ENCODE data around the gene USP14. TPM values are rescaled to one million over a fixed set of nuclear protein-coding genes. Genes with fewer than 3 reads are reported as not detected.

Gene USP14
- total and polyA plus RNA-seq, 4 donors = 22.8 to 41.2 (median 31.7) TPM

DNA sequence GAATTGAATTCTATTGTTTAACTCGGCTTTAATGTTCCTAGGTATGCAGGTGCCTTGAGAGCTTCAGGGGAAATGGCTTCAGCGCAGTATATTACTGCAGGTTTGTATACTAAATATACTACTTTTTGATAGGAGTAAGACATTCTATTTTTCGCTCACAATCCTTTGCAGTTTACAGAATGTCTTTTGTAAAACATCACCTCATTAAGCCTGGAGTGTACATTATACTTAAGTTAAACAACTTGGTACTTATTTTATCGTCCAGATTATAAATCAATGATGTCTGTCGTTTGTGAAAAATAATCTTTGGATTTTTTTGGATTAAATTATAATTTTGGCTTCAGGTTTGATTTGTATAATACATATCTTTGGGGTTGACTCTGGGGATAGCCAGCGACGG lies 34.4 kb downstream of the USP14 start:
- Histone ChIP-seq H3K4me1 (ENCODE audit: control insufficient read depth in 5 of 5, insufficient read depth in 5 of 5, low read length in 5 of 5) (peaks cover 0 to 9% (median 0%) of the 10 kb centered on the region in 5 donors), H3K27ac (ENCODE audit: low read depth in 1 of 2, low read length in 1 of 2) (no peak overlapping the region), H3K9ac (ENCODE audit: insufficient read depth in 1 of 2, low read length in 2 of 2) (no peak overlapping the region), H3K9me3 (ENCODE audit: control insufficient read depth in 4 of 4, insufficient read depth in 3 of 4, low read length in 3 of 4) (no peaks in the 10 kb centered on the region), H3K27me3 (ENCODE audit: control insufficient read depth in 3 of 3, insufficient read depth in 3 of 3, low read length in 2 of 3) (no peaks in the 10 kb centered on the region), H3K4me3 (no peak overlapping the region), H3K36me3 (ENCODE audit: control insufficient read depth in 4 of 4, insufficient read depth in 4 of 4, low read length in 4 of 4) (peaks cover 3 to 6% (median 3%) of the 10 kb centered on the region in 4 donors)
- DNase-seq (peak in 2 of 3 donors; percentile 69 to 77), ATAC-seq (ENCODE audit: insufficient read depth, low FRiP score) (no peak)
- TF ChIP-seq, protein P1, sequence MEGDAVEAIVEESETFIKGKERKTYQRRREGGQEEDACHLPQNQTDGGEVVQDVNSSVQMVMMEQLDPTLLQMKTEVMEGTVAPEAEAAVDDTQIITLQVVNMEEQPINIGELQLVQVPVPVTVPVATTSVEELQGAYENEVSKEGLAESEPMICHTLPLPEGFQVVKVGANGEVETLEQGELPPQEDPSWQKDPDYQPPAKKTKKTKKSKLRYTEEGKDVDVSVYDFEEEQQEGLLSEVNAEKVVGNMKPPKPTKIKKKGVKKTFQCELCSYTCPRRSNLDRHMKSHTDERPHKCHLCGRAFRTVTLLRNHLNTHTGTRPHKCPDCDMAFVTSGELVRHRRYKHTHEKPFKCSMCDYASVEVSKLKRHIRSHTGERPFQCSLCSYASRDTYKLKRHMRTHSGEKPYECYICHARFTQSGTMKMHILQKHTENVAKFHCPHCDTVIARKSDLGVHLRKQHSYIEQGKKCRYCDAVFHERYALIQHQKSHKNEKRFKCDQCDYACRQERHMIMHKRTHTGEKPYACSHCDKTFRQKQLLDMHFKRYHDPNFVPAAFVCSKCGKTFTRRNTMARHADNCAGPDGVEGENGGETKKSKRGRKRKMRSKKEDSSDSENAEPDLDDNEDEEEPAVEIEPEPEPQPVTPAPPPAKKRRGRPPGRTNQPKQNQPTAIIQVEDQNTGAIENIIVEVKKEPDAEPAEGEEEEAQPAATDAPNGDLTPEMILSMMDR (IDR thresholded peaks at IDR 0.05; ENCODE audit: control extremely low read depth, extremely low read depth) = no peak
- WGBS, 2 donors = 89 to 91% methylated on average over 7 of the region's 7 CpGs

DNA sequence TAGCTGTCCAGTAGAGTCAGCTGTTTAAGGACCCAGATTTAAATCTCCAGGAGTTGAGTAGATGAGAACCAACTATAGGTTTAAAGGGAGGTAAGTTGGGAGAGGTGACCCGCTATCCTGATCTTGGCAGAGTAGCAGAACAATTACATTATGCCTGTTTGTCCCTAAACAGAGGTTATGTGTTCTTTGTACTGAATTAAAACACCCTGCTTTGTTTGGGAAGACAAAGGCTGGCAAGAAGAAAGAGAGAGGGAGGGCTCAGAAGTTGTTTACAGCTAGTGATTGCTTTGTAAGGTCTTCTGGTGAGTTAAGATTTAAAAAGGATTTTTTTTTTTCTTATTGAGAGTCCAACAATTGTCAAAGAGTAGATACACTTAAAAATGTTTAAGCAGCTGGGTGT lies 37.3 kb downstream of the USP14 start:
- no peak for DNase-seq
- Histone ChIP-seq H3K36me3 (ENCODE audit: control insufficient read depth in 4 of 4, insufficient read depth in 4 of 4, low read length in 4 of 4) (peaks cover 10 to 18% (median 16%) of the 10 kb centered on the region in 4 donors), H3K9ac (ENCODE audit: insufficient read depth in 1 of 2, low read length in 2 of 2) (no peak overlapping the region), H3K27ac (ENCODE audit: low read depth in 1 of 2, low read length in 1 of 2) (no peak overlapping the region), H3K4me3 (no peak overlapping the region), H3K27me3 (ENCODE audit: control insufficient read depth in 3 of 3, insufficient read depth in 3 of 3, low read length in 2 of 3) (no peaks in the 10 kb centered on the region), H3K9me3 (ENCODE audit: control insufficient read depth in 4 of 4, insufficient read depth in 3 of 4, low read length in 3 of 4) (no peaks in the 10 kb centered on the region), H3K4me1 (ENCODE audit: control insufficient read depth in 5 of 5, insufficient read depth in 5 of 5, low read length in 5 of 5) (peaks cover 0 to 9% (median 0%) of the 10 kb centered on the region in 5 donors)
- ATAC-seq (ENCODE audit: insufficient read depth, low FRiP score) = no peak
- 96 to 100% methylated on average over 1 of the region's 1 CpG for WGBS, 2 donors
- TF ChIP-seq, protein P1 (IDR thresholded peaks at IDR 0.05; ENCODE audit: control extremely low read depth, extremely low read depth) = no peak

GRCh38 chr18:199214-199613 lies 40.9 kb downstream of the USP14 start:
- TF ChIP-seq, protein P1 (IDR thresholded peaks at IDR 0.05; ENCODE audit: control extremely low read depth, extremely low read depth) = no peak
- H3K9ac ChIP-seq (ENCODE audit: insufficient read depth in 1 of 2, low read length in 2 of 2) = no peak overlapping the region
- H3K4me3 ChIP-seq = no peak overlapping the region
- WGBS, 2 donors = 95% methylated on average over 3 of the region's 3 CpGs
- ATAC-seq (ENCODE audit: insufficient read depth, low FRiP score) = no peak
- no peak for DNase-seq
- peaks cover 13 to 31% (median 29%) of the 10 kb centered on the region in 4 donors for H3K36me3 ChIP-seq (ENCODE audit: control insufficient read depth in 4 of 4, insufficient read depth in 4 of 4, low read length in 4 of 4)
- no peaks in the 10 kb centered on the region for H3K4me1 ChIP-seq (ENCODE audit: control insufficient read depth in 5 of 5, insufficient read depth in 5 of 5, low read length in 5 of 5)
- no peaks in the 10 kb centered on the region for H3K9me3 ChIP-seq (ENCODE audit: control insufficient read depth in 4 of 4, insufficient read depth in 3 of 4, low read length in 3 of 4)
- no peak overlapping the region for H3K27ac ChIP-seq (ENCODE audit: low read depth in 1 of 2, low read length in 1 of 2)
- no peaks in the 10 kb centered on the region for H3K27me3 ChIP-seq (ENCODE audit: control insufficient read depth in 3 of 3, insufficient read depth in 3 of 3, low read length in 2 of 3)

DNA sequence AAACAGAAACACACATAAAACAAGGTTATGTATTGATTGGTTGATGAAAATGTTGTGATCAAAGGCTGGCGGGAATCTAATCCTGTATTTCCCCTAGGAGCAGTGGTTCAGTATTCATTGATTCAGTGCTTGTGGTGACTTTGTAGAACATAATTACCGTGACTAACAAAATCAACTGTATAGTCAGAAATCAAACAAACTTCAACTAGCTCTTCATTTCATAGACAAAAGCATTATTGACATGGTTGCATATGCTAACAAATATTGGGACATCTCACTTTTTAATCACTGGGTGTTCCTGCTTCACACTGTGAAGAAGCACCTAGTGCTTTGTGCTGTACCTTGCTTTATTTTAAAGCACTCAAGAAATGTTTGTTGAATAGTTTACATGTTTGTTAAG lies 41.4 kb downstream of the USP14 start:
- no peak for ATAC-seq (ENCODE audit: insufficient read depth, low FRiP score)
- 93 to 98% methylated on average over 2 of the region's 2 CpGs for WGBS, 2 donors
- Histone ChIP-seq H3K9me3 (ENCODE audit: control insufficient read depth in 4 of 4, insufficient read depth in 3 of 4, low read length in 3 of 4) (no peaks in the 10 kb centered on the region), H3K4me1 (ENCODE audit: control insufficient read depth in 5 of 5, insufficient read depth in 5 of 5, low read length in 5 of 5) (no peaks in the 10 kb centered on the region), H3K9ac (ENCODE audit: insufficient read depth in 1 of 2, low read length in 2 of 2) (no peak overlapping the region), H3K27ac (ENCODE audit: low read depth in 1 of 2, low read length in 1 of 2) (no peak overlapping the region), H3K27me3 (ENCODE audit: control insufficient read depth in 3 of 3, insufficient read depth in 3 of 3, low read length in 2 of 3) (no peaks in the 10 kb centered on the region), H3K4me3 (no peak overlapping the region), H3K36me3 (ENCODE audit: control insufficient read depth in 4 of 4, insufficient read depth in 4 of 4, low read length in 4 of 4) (peaks cover 13 to 34% (median 31%) of the 10 kb centered on the region in 4 donors)
- no peak for DNase-seq
- TF ChIP-seq, protein P1 (IDR thresholded peaks at IDR 0.05; ENCODE audit: control extremely low read depth, extremely low read depth) = no peak

All from lung (tissue), 12 donors.